T-cell (primary cell): ENCODE data around the gene LTB4R2. TPM values are rescaled to one million over a fixed set of nuclear protein-coding genes. Genes with fewer than 3 reads are reported as not detected.

Source experiments
- ATAC-seq, 4 experiments: fragments of 200-7000 bp in 3 of 4; fragments of 150-1000 bp in 1 of 4; cut with Tn5 transposase; replicated peaks in 1 of 4; 1 replicate in 3 of 4; 2 replicates in 1 of 4; pipeline ENCODE4 v1.10.0; 2021; ENCODE audit warnings: moderate library complexity in 3 of 4, mild to moderate bottlenecking in 2 of 4, moderate number of reproducible peaks in 1 of 4
- CTCF ChIA-PET, 2 donors: fragments of 300-600 bp; sonication (Branson Sonifier 250); formaldehyde crosslinking; loops; one replicate each; lab custom pipeline; 2022; ENCODE audit warnings: antibody characterized with exemption in 2 of 2; lab: Charles Lee
- POLR2A ChIA-PET, 2 donors: fragments of 300-600 bp; sonication (Branson Sonifier 250); formaldehyde crosslinking; loops; one replicate each; lab custom pipeline; 2022; ENCODE audit warnings: antibody characterized with exemption in 2 of 2; lab: Charles Lee
- DNase-seq, 35 experiments: peaks; one replicate each; pipeline versions ENCODE4 v3.0.0 to v3.0.0-alpha.2; 2013 to 2023
- H3K27ac ChIP-seq: one replicate; pipeline ENCODE4 v1.5.1; 2013; ENCODE audit warnings: low read length
- H3K27me3 ChIP-seq, 2 experiments: replicated peaks in 1 of 2; 1 replicate in 1 of 2; 2 replicates in 1 of 2; pipeline versions ENCODE4 v1.6.1 to v1.7.0; 2013; ENCODE audit warnings: low read length in 1 of 2, mixed read lengths in 1 of 2; ENCODE audit not compliant: control insufficient read depth in 2 of 2, insufficient read depth in 2 of 2; ENCODE audit errors: extremely low read depth in 1 of 2
- H3K36me3 ChIP-seq, 2 donors: 1 replicate in 1 of 2; 2 replicates in 1 of 2; pipeline versions ENCODE4 v1.6.1 to v1.7.0; 2013; ENCODE audit warnings: low read length in 1 of 2; ENCODE audit not compliant: control insufficient read depth in 2 of 2, insufficient read depth in 1 of 2; ENCODE audit errors: extremely low read depth in 1 of 2
- H3K4me1 ChIP-seq, 2 experiments: 1 replicate in 1 of 2; 2 replicates in 1 of 2; pipeline versions ENCODE4 v1.6.1 to v1.7.0; 2013; ENCODE audit warnings: low read length in 2 of 2, mixed read lengths in 1 of 2; ENCODE audit not compliant: insufficient read depth in 2 of 2, control insufficient read depth in 1 of 2; ENCODE audit errors: extremely low read depth in 1 of 2
- H3K4me3 ChIP-seq, 2 donors: 1 replicate in 1 of 2; 2 replicates in 1 of 2; pipeline versions ENCODE4 v1.5.1 to v1.7.0; 2013; ENCODE audit warnings: mild to moderate bottlenecking in 2 of 2, low read length in 1 of 2, moderate library complexity in 1 of 2; ENCODE audit not compliant: control insufficient read depth in 1 of 2; ENCODE audit errors: extremely low read depth in 1 of 2
- H3K9me3 ChIP-seq: 2 replicates; pipeline ENCODE4 v1.7.0; 2013
- H3K27ac Mint-ChIP-seq, 2 donors: one replicate each; pipeline ENCODE4 v1.8.0; 2020 to 2021; ENCODE audit warnings: mild to moderate bottlenecking in 2 of 2, mixed read lengths in 2 of 2
- H3K27me3 Mint-ChIP-seq, 2 donors: one replicate each; pipeline ENCODE4 v1.8.0; 2021 to 2022; ENCODE audit warnings: mixed read lengths in 2 of 2
- H3K36me3 Mint-ChIP-seq: one replicate; pipeline ENCODE4 v1.8.0; 2021; ENCODE audit warnings: mixed read lengths
- H3K4me1 Mint-ChIP-seq, 3 donors: one replicate each; pipeline ENCODE4 v1.8.0; 2020 to 2022; ENCODE audit warnings: mixed read lengths in 3 of 3, mild to moderate bottlenecking in 1 of 3
- H3K4me3 Mint-ChIP-seq, 3 donors: one replicate each; pipeline ENCODE4 v1.8.0; 2020 to 2022; ENCODE audit warnings: mild to moderate bottlenecking in 3 of 3, mixed read lengths in 3 of 3, moderate library complexity in 3 of 3
- H3K9me3 Mint-ChIP-seq, 3 donors: one replicate each; pipeline ENCODE4 v1.8.0; 2020 to 2022; ENCODE audit warnings: mixed read lengths in 3 of 3
- WGBS: methylation state at CpG from one replicate; pipeline ENCODE4 v1.1.5; 2013; ENCODE audit warnings: missing lambda C conversion rate; ENCODE audit not compliant: insufficient coverage; 5-methylcytosine and 5-hydroxymethylcytosine counted together
- total RNA-seq, 35 experiments: library from RNA in 6 of 35; stranded (reverse) in 6 of 35; fragments of 120-200 nt in 1 of 35; gene quantifications; one replicate each; pipeline versions ENCODE4 v1.2.1 to v1.2.4 and lab custom pipeline; 2013 to 2026

Gene LTB4R2
- total RNA-seq, 5 donors from 2014 or later (not counting 1 experiment from before 2014, with no cell fraction given), result 18.6 to 25.2 (median 20.3) TPM

DNA sequence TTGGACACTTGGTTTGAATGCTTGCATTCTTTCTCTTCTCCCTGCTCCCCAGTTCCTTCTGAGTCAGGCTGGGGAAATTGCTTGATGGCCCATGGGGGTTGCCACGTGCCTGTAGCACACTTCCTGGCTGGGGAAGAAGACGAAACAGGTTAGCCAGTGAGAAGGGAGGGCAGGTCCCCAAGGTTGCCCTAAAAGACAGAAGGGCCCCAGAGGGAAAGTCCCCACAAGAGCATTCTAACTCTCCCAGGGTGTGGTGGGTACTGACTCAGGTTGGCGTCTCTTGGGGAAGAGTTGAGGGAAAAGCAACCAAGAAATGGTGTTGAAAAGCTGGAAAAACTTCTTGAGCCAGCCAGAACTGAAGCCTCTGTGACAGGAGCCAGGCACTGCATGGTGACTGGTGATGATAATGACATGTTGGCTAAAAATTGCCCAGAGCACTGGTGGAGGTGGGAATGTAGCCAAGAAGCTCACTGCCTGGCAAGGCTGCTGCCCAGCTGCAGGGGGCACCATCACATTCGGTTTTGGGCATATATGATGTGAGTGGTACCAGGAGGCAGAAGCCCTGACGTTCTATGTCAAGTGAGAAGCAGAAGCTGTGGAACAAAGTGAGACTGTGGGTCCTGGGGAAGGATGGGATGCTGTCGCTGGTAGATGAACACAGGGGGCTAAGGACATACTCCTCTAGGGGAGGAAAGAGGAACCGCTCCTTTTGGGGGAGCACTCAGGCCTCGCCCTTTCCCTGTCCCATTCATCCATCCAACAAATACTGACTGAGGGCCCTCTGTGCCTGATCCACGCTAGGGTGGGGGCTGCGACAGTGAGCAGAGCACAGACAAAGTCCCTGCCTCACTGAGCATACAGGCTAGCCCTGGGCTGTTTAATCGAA lies 30.4 kb upstream of the LTB4R2 start:
- Mint-ChIP-seq H3K9me3 (no peaks in the 10 kb centered on the region), H3K4me3 (peak overlapping the region in 1 of 3 donors; percentile 25), H3K27me3 (no peaks in the 10 kb centered on the region), H3K36me3 (no peaks in the 10 kb centered on the region), H3K27ac (peak overlapping the region; percentile 48 to 79), H3K4me1 (peaks cover 17 to 47% (median 33%) of the 10 kb centered on the region in 3 donors)
- Histone ChIP-seq H3K9me3 (no peaks in the 10 kb centered on the region), H3K4me1 (peaks cover 11 to 18% of the 10 kb centered on the region in 2 experiments), H3K27me3 (no peaks in the 10 kb centered on the region), H3K4me3 (no peak overlapping the region), H3K27ac (peak overlapping the region; percentile 64), H3K36me3 (no peaks in the 10 kb centered on the region)
- WGBS, result 58% methylated on average over 4 of the region's 11 CpGs
- POLR2A ChIA-PET, result no interaction called here
- CTCF ChIA-PET, result interaction anchor here (0.6 to 1.5 kb wide), 7 partner anchors 9 to 54 kb away, joined by 3 to 14 read pairs (median 4); partner anchors contain the start of genes CIDEB (in 2 of the 2) and TINF2 (in 1 of the 2)
- peak; percentile 68 to 94 (median 80) for ATAC-seq
- DNase-seq, result peak in 33 of 35 experiments; percentile 11 to 76 (median 42)

DNA sequence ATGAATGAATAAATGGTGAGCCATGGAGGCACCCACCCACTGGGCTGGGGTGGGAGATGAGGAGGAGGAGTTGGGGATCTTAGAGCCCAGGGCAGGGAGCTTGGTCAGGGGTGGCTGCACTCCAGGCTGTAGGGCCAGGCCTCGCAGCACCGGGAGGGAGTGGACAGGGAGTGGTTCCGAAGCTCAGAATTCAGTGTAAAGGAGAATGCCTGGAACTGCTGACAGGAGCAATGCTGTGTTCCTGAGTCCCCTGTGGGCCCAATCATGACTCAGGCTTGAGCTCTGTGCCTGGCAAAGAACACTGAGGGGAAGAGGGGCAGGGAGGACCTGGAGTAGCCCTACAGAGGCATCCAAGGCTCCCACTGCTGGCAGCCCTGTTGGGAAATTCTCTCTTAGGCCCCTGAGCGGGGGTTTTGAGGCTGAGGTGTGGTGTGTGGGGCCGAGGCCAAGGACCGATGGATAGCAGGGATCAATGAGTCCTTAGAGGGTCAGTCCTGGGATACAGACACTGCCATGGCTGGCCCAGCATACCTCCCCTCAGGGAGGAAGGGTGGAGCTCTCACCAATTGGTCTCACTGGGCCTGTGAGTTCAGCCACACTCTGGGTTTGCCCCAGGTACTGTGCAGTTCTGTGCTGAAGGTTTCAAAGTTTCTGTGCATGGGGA lies 29.0 kb upstream of the LTB4R2 start:
- H3K4me1 ChIP-seq, result peaks cover 11 to 17% of the 10 kb centered on the region in 2 experiments
- no peak for ATAC-seq
- ChIA-PET POLR2A (no interaction called here), CTCF (no interaction called here)
- Mint-ChIP-seq H3K4me1 (peaks cover 17 to 38% (median 33%) of the 10 kb centered on the region in 3 donors), H3K9me3 (no peaks in the 10 kb centered on the region), H3K27me3 (no peaks in the 10 kb centered on the region), H3K27ac (no peak overlapping the region), H3K36me3 (no peaks in the 10 kb centered on the region), H3K4me3 (no peak overlapping the region)
- no peaks in the 10 kb centered on the region for H3K36me3 ChIP-seq
- H3K27ac ChIP-seq, result no peak overlapping the region
- no peak overlapping the region for H3K4me3 ChIP-seq
- H3K9me3 ChIP-seq, result no peaks in the 10 kb centered on the region
- 97% methylated on average over 6 of the region's 6 CpGs for whole genome bisulfite sequencing
- DNase-seq, result no peak
- H3K27me3 ChIP-seq, result no peaks in the 10 kb centered on the region

DNA sequence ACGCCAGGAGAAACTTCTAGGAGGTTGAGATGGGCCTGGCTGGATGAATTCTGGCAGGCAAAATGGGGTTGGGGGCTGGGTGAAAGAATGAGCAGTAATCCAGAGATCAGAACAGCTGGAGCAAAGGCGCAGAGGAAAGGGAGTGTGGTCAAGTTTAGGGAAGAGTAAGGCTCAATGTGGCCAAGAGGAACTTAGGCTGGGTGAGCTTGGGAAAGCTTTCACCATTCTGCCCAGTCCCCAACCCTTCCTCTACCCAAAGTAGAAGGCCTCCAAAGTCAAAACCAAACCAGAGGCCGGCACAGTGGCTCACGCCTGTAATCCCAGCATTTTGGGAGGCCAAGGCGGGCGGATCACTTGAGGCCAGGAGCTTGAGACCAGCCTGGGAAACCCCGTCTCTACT lies 28.3 kb upstream of the LTB4R2 start:
- WGBS, result 87% methylated on average over 3 of the region's 7 CpGs
- CTCF ChIA-PET, result no interaction called here

DNA sequence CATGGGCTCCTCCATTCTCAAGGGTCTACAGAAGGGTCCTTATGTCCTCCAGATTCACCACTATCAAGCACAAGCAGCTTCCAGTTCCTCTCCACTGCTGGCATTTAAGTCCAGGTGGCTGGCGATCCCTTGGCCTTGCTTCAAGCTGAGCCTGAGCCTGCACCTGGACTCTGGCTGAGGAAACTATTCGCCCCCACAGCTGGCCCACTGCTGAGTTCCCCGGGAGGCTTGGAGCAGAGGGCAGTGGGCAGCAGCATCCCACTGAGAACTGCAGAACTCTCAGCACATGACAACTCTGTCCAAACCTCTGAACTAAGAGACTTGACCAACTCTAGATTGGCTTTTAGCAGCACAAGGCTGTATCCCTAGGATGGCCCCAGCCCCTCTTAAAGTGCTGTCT lies 27.2 kb upstream of the LTB4R2 start:
- H3K9me3 Mint-ChIP-seq, result no peaks in the 10 kb centered on the region
- no peak for ATAC-seq
- ChIA-PET POLR2A (no interaction called here), CTCF (interaction anchor here in 1 of 2 donors (0.5 to 0.6 kb wide), 2 partner anchors 40 to 150 kb away, joined by 3 read pairs; partner anchors contain the start of gene TINF2)
- H3K4me3 Mint-ChIP-seq, result no peak overlapping the region
- H3K27me3 Mint-ChIP-seq, result no peaks in the 10 kb centered on the region
- H3K4me1 ChIP-seq, result peaks cover 11 to 17% of the 10 kb centered on the region in 2 experiments
- H3K36me3 ChIP-seq, result no peaks in the 10 kb centered on the region
- no peaks in the 10 kb centered on the region for H3K9me3 ChIP-seq
- H3K36me3 Mint-ChIP-seq, result no peaks in the 10 kb centered on the region
- H3K4me3 ChIP-seq, result no peak overlapping the region
- H3K27ac Mint-ChIP-seq, result no peak overlapping the region
- no peak overlapping the region for H3K27ac ChIP-seq
- WGBS, result 89% methylated on average over 3 of the region's 3 CpGs
- H3K4me1 Mint-ChIP-seq, result peaks cover 17 to 28% (median 27%) of the 10 kb centered on the region in 3 donors
- no peaks in the 10 kb centered on the region for H3K27me3 ChIP-seq
- DNase-seq, result no peak

More for the DNA sequence above, 28.3 kb upstream of the LTB4R2 start:
- Mint-ChIP-seq H3K27ac (no peak overlapping the region), H3K9me3 (no peaks in the 10 kb centered on the region), H3K4me3 (no peak overlapping the region), H3K27me3 (no peaks in the 10 kb centered on the region), H3K4me1 (peaks cover 17 to 37% (median 31%) of the 10 kb centered on the region in 3 donors), H3K36me3 (no peaks in the 10 kb centered on the region)
- DNase-seq (no peak), ATAC-seq (no peak)
- Histone ChIP-seq H3K4me3 (no peak overlapping the region), H3K27me3 (no peaks in the 10 kb centered on the region), H3K27ac (no peak overlapping the region), H3K4me1 (peaks cover 11 to 17% of the 10 kb centered on the region in 2 experiments), H3K9me3 (no peaks in the 10 kb centered on the region), H3K36me3 (no peaks in the 10 kb centered on the region)
- POLR2A ChIA-PET, result no interaction called here

DNA sequence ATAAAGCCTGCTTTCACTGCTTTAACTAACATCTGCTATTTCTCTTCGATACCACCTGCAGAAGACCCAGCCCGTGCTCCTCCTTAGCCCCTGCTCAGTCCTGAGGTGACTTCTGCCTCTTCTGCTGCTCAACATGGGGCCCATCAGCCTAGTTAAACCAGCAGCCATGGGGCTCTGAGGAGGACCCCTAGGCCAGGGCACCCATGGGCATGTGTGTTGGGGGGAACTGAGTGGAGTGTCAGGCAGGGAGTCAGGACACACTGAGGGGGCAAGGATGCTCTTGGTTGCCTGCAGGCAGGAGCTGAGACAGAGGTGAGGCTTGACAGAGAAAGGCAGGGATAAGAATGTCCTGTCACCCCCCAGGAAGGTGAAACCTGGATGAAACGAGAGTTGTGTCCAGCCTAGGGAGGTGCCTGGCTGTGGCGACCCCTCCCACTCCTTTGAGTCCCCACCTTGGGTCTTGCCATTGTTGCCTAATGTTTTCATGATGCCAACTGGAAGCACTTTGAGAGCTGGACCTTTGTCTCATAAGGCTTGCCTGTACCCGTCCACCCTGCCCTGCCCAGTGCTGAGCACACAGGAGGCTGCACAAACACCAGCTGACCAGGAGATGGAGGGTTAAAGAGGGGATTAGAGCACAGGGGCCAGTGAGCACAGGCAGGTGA lies 26.0 kb upstream of the LTB4R2 start:
- H3K4me1 ChIP-seq, result peaks cover 6 to 13% of the 10 kb centered on the region in 2 experiments
- ATAC-seq (no peak), DNase-seq (no peak)
- WGBS, result 88% methylated on average over 4 of the region's 5 CpGs
- Mint-ChIP-seq H3K36me3 (no peaks in the 10 kb centered on the region), H3K9me3 (no peaks in the 10 kb centered on the region), H3K27ac (no peak overlapping the region), H3K4me3 (no peak overlapping the region), H3K4me1 (peaks cover 9 to 17% (median 16%) of the 10 kb centered on the region in 3 donors), H3K27me3 (no peaks in the 10 kb centered on the region)
- no peaks in the 10 kb centered on the region for H3K9me3 ChIP-seq
- H3K27me3 ChIP-seq, result no peaks in the 10 kb centered on the region
- POLR2A ChIA-PET, result interaction anchor here in 1 of 2 donors (0.7 kb wide), 1 partner anchor 26 kb away, joined by 4 read pairs; no protein-coding TSS in a partner anchor
- no peak overlapping the region for H3K4me3 ChIP-seq
- no peak overlapping the region for H3K27ac ChIP-seq
- CTCF ChIA-PET, result interaction anchor here in 1 of 2 donors (0.7 to 0.9 kb wide), 2 partner anchors 12 to 17 kb away, joined by 4 to 5 read pairs; no protein-coding TSS in a partner anchor
- no peaks in the 10 kb centered on the region for H3K36me3 ChIP-seq
